Measurements from ENCODE around the gene HES1. TPM values are rescaled to one million over a fixed set of nuclear protein-coding genes. Genes with fewer than 3 reads are reported as not detected.

Gene HES1
- total and polyA plus RNA-seq, 8 donors, result 4.7 to 101 (median 42.2) TPM

DNA sequence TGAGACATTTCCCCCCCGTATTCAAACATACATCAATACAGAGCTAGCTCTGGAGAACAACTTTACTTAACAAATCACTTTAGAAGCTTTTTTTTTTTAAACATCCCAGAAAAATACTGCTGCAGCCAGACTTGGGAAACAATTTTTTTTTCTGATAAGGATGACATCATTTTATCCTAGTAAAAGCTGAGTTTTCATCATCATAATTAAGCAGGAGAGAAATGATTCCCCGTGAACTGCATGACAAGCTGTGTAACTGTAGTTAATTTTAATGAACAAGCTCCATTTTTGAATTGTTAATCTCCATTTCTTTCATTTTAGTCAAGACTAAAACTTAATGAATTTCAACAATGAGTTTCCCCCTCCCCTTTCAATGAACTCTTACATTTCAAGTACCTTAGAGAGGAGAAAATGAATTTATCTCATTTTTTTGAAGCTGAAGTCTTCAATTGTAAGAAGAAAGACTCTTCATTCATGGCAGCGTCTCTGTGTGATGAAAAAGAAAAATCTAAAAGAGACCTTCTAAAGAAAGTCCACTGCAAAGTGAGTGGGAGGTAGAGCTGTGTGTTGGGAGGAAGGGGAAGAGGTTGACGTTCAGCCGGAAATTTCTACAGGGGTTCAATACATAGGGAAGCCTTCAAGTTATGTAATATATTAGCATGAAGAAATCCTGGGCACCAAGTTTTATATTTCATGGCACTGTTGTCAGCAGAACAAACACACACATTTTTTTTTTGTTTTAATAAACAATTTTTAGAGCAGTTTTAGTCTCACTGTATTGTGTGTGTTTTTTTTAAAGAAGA is 31.7 kb downstream of the HES1 start:
- Histone ChIP-seq H3K27me3 (no peaks in the 10 kb centered on the region), H3K36me3 (no peaks in the 10 kb centered on the region), H3K9me3 (no peaks in the 10 kb centered on the region), H3K27ac (no peak overlapping the region), H3K4me1 (peaks cover 11 to 34% (median 18%) of the 10 kb centered on the region in 4 donors), H3K4me3 (no peak overlapping the region)
- intact Hi-C loops (cut with DNase I; ENCODE audit: low total_unique reads), result no loop called here
- WGBS, 5 donors, result 60 to 67% (median 63%) methylated on average over 5 of the region's 5 CpGs
- TF ChIP-seq POLR2AphosphoS5 (IDR thresholded peaks at IDR 0.05) (no peak), POLR2A (IDR thresholded peaks at IDR 0.05) (no peak), CTCF (IDR thresholded peaks at IDR 0.05) (no peak), EP300 (IDR thresholded peaks at IDR 0.05) (no peak)
- no peak for DNase-seq

- no peaks in the 10 kb centered on the region for H3K9me3 ChIP-seq
- DNase-seq, result no peak
- no peak overlapping the region for H3K27ac ChIP-seq
- no peaks in the 10 kb centered on the region for H3K27me3 ChIP-seq
- intact Hi-C loops (cut with DNase I; ENCODE audit: low total_unique reads), result no loop called here
- 79 to 95% (median 87%) methylated on average over 3 of the region's 3 CpGs for WGBS, 5 donors
- TF ChIP-seq EP300 (IDR thresholded peaks at IDR 0.05) (no peak), POLR2AphosphoS5 (IDR thresholded peaks at IDR 0.05) (no peak), POLR2A (IDR thresholded peaks at IDR 0.05) (no peak), CTCF (IDR thresholded peaks at IDR 0.05) (no peak)
- H3K4me1 ChIP-seq, result peaks cover 11 to 34% (median 18%) of the 10 kb centered on the region in 4 donors
- H3K4me3 ChIP-seq, result no peak overlapping the region
- no peaks in the 10 kb centered on the region for H3K36me3 ChIP-seq
Measured at GRCh38 chr3:194168994-194169393, 33.0 kb downstream of the HES1 start.

DNA sequence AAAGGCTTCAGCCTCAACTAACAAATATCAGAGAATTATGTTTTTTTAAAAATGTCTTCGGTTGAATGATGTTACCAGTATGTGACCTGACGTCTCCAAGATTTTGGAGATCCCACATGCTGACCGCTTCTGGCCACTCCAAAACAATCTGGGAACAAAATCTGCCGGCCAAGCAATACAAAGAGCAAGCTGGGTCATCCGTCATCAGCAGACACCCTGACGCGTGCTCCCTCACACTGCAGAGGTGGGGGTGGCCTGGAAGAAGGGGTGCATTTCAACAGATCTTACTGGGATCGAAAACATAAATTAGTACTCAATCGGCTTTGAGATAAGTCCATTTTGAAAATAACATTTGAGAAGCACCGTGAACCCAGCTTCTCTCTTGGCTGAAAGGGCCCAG is 33.6 kb downstream of the HES1 start:
- H3K27ac ChIP-seq, result no peak overlapping the region
- no peaks in the 10 kb centered on the region for H3K9me3 ChIP-seq
- WGBS, 5 donors, result 71 to 86% (median 80%) methylated on average over 10 of the region's 10 CpGs
- H3K36me3 ChIP-seq, result no peaks in the 10 kb centered on the region
- intact Hi-C loops (cut with DNase I; ENCODE audit: low total_unique reads), result no loop called here
- DNase-seq, result no peak
- no peak overlapping the region for H3K4me3 ChIP-seq
- H3K4me1 ChIP-seq, result peaks cover 11 to 34% (median 18%) of the 10 kb centered on the region in 4 donors
- TF ChIP-seq EP300 (IDR thresholded peaks at IDR 0.05) (no peak), POLR2AphosphoS5 (IDR thresholded peaks at IDR 0.05) (no peak), POLR2A (IDR thresholded peaks at IDR 0.05) (no peak), CTCF (IDR thresholded peaks at IDR 0.05) (no peak)
- no peaks in the 10 kb centered on the region for H3K27me3 ChIP-seq

DNA sequence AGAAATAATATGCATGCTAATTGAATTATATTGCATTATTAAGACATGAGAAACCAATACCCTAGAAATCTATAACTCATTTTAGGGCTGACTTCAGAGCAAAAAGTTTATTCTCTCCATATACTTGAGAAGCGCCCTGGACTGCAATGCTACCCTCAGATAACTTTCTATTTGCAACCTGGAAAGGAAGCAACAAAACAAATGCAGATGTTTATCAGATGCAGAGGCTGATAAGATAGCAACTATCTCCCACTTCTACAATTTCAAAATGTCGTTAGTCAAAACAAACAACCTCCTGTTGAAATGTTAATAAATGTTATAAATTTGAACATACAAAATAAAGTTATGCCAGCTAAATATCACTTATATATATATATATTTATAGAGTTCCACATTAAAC is 34.8 kb downstream of the HES1 start:
- Histone ChIP-seq H3K36me3 (no peaks in the 10 kb centered on the region), H3K4me3 (no peak overlapping the region), H3K27me3 (peaks cover 0 to 4% (median 0%) of the 10 kb centered on the region in 3 donors), H3K9me3 (no peaks in the 10 kb centered on the region), H3K4me1 (peaks cover 11 to 34% (median 17%) of the 10 kb centered on the region in 4 donors), H3K27ac (no peak overlapping the region)
- no peak for DNase-seq
- TF ChIP-seq POLR2AphosphoS5 (IDR thresholded peaks at IDR 0.05) (no peak), CTCF (IDR thresholded peaks at IDR 0.05) (no peak), POLR2A (IDR thresholded peaks at IDR 0.05) (no peak), EP300 (IDR thresholded peaks at IDR 0.05) (no peak)
- 53 to 87% (median 54%) methylated on average over 2 of the region's 2 CpGs for WGBS, 5 donors
- intact Hi-C loops (cut with DNase I; ENCODE audit: low total_unique reads), result no loop called here
